Suppressor macrophage treated with lipopolysaccharide for 1 hour (primary cell): ENCODE measurements around the gene SH3BP5.

Experiments used
- DNase-seq, 3 donors: peaks; one replicate each; pipeline ENCODE4 v3.0.0-alpha.2; 2020 to 2022

The SH3BP5 gene

GRCh38 chr3:15324379-15324808 lies 8.0 kb downstream of the SH3BP5 start:
- no peak for DNase-seq

GRCh38 chr3:15323063-15323462 lies 9.3 kb downstream of the SH3BP5 start:
- no peak for DNase-seq

- no peak for DNase-seq
These were observed 11.0 kb downstream of the SH3BP5 start for GRCh38 chr3:15321349-15321748.

GRCh38 chr3:15319575-15319974 lies 12.8 kb downstream of the SH3BP5 start:
- DNase-seq, result no peak

DNA sequence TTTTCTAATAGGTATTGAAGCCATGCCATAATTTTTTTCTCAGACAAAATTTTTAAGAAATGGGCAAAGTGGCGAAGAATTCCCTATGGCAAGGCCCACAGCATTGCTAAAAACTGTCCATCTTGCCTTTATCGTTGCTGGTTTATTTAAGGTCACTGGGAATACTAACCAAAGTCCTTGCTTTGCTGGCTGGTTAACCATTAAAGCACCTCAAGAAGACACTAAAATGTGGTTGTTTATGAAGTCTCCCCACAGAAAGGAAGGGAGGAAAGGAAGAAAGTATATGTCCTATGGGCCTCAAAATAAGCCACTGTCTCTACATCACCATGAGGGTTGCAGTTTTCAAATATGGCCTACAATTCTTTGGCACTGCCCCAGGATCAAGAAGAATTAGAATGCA lies 13.2 kb downstream of the SH3BP5 start:
- no peak for DNase-seq

DNA sequence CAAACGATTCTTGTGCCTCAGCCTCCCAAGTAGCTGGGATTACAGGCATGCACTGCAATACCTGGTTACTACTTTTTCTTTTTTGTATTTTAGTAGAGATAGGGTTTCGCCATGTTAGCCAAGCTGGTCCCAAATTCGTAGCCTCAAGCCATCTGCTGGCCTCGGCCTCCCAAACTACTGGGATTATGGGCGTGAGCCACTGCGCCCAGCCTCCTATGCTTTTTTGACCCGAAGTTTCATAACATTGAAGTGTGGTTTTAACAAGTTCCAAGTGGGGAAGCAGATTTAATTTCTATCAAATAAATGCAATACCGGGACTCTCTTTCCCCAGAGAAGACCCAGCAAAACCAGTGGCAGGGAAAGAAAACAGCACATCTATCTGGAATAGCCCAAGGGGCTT lies 13.7 kb downstream of the SH3BP5 start:
- no peak for DNase-seq

GRCh38 chr3:15316998-15317435 lies 15.4 kb downstream of the SH3BP5 start:
- DNase-seq, result no peak

DNA sequence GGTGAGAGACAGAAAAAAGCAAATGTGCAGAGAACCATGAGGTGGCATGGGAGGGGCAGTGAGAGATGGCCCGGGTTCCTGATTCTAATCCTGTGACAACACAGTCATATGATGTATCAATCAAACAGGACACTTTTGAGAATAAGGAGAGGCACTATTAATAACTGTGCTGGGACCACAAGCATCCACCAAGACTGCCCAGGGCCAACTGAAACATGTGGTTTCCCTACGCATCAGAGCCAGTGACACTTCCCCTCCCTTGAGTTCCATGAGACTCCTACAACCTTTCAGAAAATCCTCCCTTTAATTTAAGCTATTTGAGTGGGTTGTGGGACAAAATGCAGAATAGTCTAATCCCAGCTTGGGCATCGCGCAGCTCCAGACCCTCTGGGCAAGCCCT lies 17.4 kb downstream of the SH3BP5 start:
- peak; percentile 65 to 70 (median 66) for DNase-seq

DNA sequence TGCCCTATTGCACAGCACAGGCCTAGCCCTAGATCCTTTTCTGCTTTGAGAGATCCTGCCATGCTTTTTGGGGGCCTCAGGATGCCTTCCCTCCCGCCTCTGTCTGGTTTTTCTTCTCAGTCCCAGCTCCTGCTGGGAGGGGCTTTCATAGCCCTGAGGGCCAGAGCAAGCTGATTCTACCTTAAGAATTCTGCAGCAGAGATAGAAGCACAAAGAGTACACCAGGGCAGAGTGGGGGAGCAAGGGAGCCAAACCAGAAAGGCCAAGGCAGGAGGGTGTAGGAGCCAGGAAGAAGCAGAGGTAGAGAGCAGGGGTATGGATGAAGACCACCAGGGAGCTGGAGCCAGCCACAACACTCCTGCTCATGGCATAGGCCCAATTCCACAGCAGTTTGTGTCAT lies 18.1 kb downstream of the SH3BP5 start:
- DNase-seq, result no peak

DNA sequence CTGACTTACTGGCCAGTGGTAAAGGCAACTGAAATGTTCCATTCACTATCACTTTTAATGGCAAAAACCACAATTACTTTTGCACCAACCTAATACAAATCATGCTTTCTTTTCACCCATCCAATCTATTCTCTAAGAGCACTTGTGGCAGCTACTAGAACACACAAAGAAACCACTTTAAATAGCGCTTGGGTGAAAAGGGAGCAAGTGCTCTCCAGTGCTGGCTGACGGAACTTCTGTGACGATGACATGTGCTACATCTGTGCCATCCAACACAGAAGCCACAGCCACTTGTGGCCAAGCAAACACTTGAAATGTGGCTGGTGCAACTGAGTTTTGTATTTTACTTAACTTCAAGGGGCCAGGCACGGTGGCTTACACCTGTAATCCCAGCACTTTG lies 18.9 kb downstream of the SH3BP5 start:
- DNase-seq, result no peak

DNA sequence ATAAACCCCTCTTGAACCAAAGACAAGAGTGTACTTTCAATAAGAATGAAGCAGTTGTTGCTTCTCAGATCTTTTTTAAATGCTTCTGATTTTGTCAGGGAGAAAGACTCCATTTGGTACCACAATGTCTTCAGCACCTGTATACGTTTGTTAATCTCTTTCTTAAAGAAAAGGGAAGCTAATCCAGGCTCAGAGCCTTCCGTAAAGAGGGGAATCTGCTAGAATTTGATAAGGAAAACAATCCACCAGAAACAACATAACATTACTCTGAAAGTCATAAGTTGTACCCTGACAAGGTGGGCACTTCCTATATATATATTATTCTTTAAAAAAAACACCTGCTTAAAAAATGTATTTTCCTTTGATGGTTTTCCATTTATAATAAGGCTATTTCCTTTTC lies 19.8 kb downstream of the SH3BP5 start:
- no peak for DNase-seq

DNA sequence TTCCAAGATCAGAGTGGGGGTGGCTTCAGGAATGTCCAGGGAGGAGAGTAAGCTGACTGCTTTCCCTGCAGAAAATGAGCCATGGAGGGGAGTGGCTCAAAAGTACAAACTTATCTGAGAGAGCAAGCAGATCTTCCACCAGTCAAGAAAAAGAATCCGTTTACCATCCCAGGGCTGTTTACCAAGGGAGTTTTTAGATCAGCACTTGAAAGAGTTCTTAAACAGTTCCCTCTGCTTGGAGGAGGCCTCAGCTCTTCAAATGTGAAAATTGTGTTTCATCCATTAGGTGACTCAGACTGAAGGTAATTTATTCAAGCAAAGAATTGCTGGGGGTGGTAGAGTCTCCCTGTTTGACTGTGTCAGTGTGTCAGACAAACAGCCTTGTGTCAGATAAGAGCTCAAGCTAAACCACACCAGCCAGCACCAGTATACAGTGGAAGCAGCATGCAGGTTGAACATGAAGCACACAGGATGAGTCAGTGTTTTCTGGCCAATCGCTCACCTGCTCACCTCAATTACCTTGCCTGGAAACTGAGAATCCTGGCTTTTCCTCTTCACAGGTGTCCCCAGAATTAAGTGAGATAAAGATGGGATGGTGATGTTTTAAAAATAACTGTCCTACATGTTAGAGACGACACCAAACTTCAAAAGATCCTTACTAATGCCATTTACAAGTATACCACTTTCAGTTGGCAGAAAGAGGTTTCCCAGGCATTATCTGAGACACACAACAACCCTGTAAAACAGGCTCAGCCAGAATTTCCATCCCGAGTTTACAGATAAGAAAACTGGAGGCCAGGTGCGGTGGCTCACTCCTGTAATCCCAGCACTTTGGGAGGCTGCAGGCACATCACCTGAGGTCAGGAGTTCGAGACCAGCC lies 21.7 kb downstream of the SH3BP5 start:
- peak in 2 of 3 donors; percentile 41 to 44 for DNase-seq

GRCh38 chr3:15309662-15310335 lies 22.6 kb downstream of the SH3BP5 start:
- DNase-seq, result no peak

GRCh38 chr3:15307580-15307979 lies 24.8 kb downstream of the SH3BP5 start:
- no peak for DNase-seq

DNA sequence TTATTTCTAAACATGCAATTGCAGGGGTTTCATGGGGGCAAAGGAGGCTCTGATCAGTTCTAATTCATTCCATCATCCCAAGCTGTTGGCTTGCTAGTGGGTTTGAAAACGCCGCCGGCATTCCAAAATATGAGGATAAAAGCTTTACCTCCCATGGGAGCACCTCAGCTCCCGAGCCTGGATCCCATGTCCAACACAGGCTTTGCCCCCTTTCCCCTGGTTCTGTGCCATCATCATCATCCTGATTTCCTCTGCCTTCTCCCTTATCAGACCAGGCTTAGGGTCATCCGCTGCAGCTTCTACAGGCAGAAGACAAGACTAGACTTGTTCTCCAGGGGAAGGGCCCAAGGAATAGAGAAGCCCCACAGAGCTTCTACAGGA lies 25.4 kb downstream of the SH3BP5 start:
- DNase-seq, result no peak

GRCh38 chr3:15305359-15305844 lies 27.0 kb downstream of the SH3BP5 start:
- peak in 1 of 3 donors; percentile 45 for DNase-seq

DNA sequence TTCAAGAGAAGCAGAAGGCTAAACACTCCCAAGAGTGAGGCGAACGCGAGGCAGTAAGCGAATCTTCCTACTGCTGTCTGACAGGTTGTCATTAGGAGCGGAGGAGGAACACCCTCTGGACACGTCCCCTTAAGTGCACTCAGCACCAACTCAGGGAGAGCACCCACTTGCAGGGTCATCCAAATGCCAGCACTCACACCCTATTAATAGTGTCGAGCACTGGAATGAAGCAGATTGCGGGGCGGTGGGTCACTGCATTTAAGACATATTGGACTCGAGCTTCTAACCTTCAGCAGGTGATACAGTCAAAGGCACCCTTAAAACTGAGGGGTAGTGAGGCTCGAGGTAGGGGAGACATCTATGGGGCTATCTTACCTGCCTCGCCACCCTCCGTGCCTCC lies 28.7 kb downstream of the SH3BP5 start:
- no peak for DNase-seq

DNA sequence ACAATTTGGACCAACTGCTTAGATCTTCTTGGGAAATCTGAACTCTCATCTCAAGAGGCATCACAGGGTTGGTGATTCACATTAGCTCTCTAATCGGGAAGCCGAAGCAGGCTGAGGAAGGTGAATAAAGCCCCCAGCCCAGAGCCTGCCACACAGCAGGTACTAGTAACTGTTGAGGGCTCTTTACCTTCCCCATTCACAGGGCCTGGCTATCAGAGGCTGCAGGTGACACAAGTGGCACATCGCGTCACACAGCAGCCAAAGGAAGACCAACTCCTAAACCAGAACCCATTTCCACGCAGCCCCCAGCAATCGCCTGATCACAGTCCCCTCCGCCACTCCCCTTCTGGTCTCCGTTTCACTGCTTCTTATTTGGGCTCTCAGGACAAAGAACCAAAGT lies 29.2 kb downstream of the SH3BP5 start:
- no peak for DNase-seq

DNA sequence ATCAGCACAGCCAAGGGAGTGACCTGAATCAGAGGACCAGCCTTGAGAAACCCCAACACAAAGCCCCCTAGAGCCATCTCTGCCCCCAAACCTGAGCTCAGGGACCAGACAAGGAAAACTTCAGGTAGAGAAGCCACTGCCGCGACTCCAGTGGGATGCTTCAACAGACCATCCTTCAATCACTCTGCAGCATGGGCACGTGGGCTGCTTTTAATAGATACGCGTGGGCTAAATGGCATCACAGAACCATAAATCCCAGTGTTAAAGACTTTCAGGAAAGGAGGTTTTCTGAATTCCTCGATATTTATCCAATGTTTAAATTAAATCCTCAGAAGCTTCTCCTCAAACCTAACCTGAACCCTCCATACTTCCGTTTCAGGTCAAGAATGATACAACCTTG lies 30.6 kb downstream of the SH3BP5 start:
- DNase-seq, result no peak

GRCh38 chr3:15300323-15301078 lies 31.9 kb downstream of the SH3BP5 start:
- peak; percentile 89 to 94 (median 89) for DNase-seq

GRCh38 chr3:15299036-15299435 lies 33.4 kb downstream of the SH3BP5 start:
- peak in 1 of 3 donors; percentile 32 for DNase-seq

- no peak for DNase-seq
These were observed 33.9 kb downstream of the SH3BP5 start for GRCh38 chr3:15298504-15298903.

- DNase-seq, result no peak
These were observed 34.6 kb downstream of the SH3BP5 start for GRCh38 chr3:15297608-15298350.
